GM19023 (cell line): Measurements from ENCODE around the gene CACNG4.
"Not testable (repeated sequence)": the region's sequence is repeated elsewhere in the genome, so short reads cannot be mapped to it uniquely, and the experiment has no call there.

ENCODE experiments used
- ATAC-seq: cut with Tn5 transposase; IDR thresholded peaks from one replicate; pipeline ENCODE4 v1.9.1; 2021; ENCODE audit warnings: mild to moderate bottlenecking, moderate library complexity; ENCODE audit not compliant: unreplicated experiment

The CACNG4 gene

GRCh38 chr17:67040652-67041051 lies 76.1 kb downstream of the CACNG4 start:
- no peak for ATAC-seq

- not testable (repeated sequence) for ATAC-seq
These were observed 76.6 kb downstream of the CACNG4 start for GRCh38 chr17:67041119-67041518.

GRCh38 chr17:67041531-67041930 lies 77.0 kb downstream of the CACNG4 start:
- no peak for ATAC-seq

- no peak for ATAC-seq
These were observed 77.7 kb downstream of the CACNG4 start for GRCh38 chr17:67041941-67042899.

- no peak for ATAC-seq
These were observed 78.8 kb downstream of the CACNG4 start for GRCh38 chr17:67043283-67043682.

GRCh38 chr17:67044016-67044772 lies 79.7 kb downstream of the CACNG4 start, which contains the start of gene CACNG1:
CACNG1 (plus strand) TSS chr17:67044554; CDS start chr17:67044661, 107 bp downstream.
- no peak for ATAC-seq

GRCh38 chr17:67044940-67045339 lies 80.4 kb downstream of the CACNG4 start:
- ATAC-seq, result no peak

- no peak for ATAC-seq
These were observed 81.9 kb downstream of the CACNG4 start for GRCh38 chr17:67046398-67046797.

GRCh38 chr17:67047382-67047781 lies 82.9 kb downstream of the CACNG4 start:
- ATAC-seq, result no peak

- ATAC-seq, result no peak
These were observed 84.7 kb downstream of the CACNG4 start for GRCh38 chr17:67049025-67049739.

GRCh38 chr17:67050066-67050465 lies 85.6 kb downstream of the CACNG4 start:
- ATAC-seq, result no peak

- ATAC-seq, result no peak
These were observed 86.1 kb downstream of the CACNG4 start for GRCh38 chr17:67050471-67051154.

- no peak for ATAC-seq
These were observed 86.6 kb downstream of the CACNG4 start for GRCh38 chr17:67051155-67051538.

GRCh38 chr17:67051837-67052236 lies 87.3 kb downstream of the CACNG4 start:
- no peak for ATAC-seq

GRCh38 chr17:67052720-67053437 lies 88.4 kb downstream of the CACNG4 start:
- ATAC-seq, result no peak

GRCh38 chr17:67053438-67054000 lies 89.0 kb downstream of the CACNG4 start:
- no peak for ATAC-seq

GRCh38 chr17:67054011-67054591 lies 89.6 kb downstream of the CACNG4 start:
- no peak for ATAC-seq

GRCh38 chr17:67054608-67055007 lies 90.1 kb downstream of the CACNG4 start:
- ATAC-seq, result no peak

- no peak for ATAC-seq
These were observed 90.5 kb downstream of the CACNG4 start for GRCh38 chr17:67055041-67055443.
